A549 (cell line): ENCODE data around the gene HOXB3.

Source experiments
- KDM5A ChIP-seq: fragments of 200-600 bp; sonication (generic); IDR thresholded peaks from 2 replicates; pipeline ENCODE4 v1.6.1; 2016; ENCODE audit warnings: antibody characterized with exemption, mild to moderate bottlenecking
- NFE2L2 ChIP-seq: fragments of 150-350 bp; conservative IDR thresholded peaks from 2 replicates; pipeline ENCODE4 v1.6.1; 2014; ENCODE audit warnings: low read length
- NR3C1 ChIP-seq: fragments of >200 bp; sonication (Bioruptor Twin); formaldehyde crosslinking; IDR thresholded peaks from 3 replicates; pipeline ENCODE4 v1.6.1; 2017
- TF ChIP-seq, protein P1 (sequence below): fragments of 200-600 bp; sonication (generic); IDR thresholded peaks from 2 replicates; pipeline ENCODE4 v1.6.1; 2016; ENCODE audit warnings: antibody characterized with exemption, mild to moderate bottlenecking, moderate library complexity

GRCh38 chr17:48540213-48540612, 49.8 kb downstream of the HOXB3 start:
- no peak for TF ChIP-seq NFE2L2
- no peak for TF ChIP-seq KDM5A
- TF ChIP-seq, protein P1, sequence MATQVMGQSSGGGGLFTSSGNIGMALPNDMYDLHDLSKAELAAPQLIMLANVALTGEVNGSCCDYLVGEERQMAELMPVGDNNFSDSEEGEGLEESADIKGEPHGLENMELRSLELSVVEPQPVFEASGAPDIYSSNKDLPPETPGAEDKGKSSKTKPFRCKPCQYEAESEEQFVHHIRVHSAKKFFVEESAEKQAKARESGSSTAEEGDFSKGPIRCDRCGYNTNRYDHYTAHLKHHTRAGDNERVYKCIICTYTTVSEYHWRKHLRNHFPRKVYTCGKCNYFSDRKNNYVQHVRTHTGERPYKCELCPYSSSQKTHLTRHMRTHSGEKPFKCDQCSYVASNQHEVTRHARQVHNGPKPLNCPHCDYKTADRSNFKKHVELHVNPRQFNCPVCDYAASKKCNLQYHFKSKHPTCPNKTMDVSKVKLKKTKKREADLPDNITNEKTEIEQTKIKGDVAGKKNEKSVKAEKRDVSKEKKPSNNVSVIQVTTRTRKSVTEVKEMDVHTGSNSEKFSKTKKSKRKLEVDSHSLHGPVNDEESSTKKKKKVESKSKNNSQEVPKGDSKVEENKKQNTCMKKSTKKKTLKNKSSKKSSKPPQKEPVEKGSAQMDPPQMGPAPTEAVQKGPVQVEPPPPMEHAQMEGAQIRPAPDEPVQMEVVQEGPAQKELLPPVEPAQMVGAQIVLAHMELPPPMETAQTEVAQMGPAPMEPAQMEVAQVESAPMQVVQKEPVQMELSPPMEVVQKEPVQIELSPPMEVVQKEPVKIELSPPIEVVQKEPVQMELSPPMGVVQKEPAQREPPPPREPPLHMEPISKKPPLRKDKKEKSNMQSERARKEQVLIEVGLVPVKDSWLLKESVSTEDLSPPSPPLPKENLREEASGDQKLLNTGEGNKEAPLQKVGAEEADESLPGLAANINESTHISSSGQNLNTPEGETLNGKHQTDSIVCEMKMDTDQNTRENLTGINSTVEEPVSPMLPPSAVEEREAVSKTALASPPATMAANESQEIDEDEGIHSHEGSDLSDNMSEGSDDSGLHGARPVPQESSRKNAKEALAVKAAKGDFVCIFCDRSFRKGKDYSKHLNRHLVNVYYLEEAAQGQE = no peak
- TF ChIP-seq NR3C1 = no peak
